ENCODE measurements around the gene P2RX5. TPM values are rescaled to one million over a fixed set of nuclear protein-coding genes. Genes with fewer than 3 reads are reported as not detected.

P2RX5 gene
- total and polyA plus RNA-seq, 10 of the 15 experiments (the other 5 are each of a cell fraction or from before 2014, with no cell fraction given) = 6.9 to 28.8 (median 19.5) TPM

- peak; percentile 14 for ATAC-seq
- peak overlapping the region; percentile 67 for H2AFZ ChIP-seq (ENCODE audit: control insufficient read depth, low read depth, low read length)
- ChIA-PET RAD21 (ENCODE audit: unreplicated experiment) (interaction anchor here (0.6 to 0.7 kb wide), 2 partner anchors 28 to 91 kb away, joined by 3 read pairs; no protein-coding TSS in a partner anchor), POLR2A (interaction anchor here (0.6 to 2.1 kb wide), 3 partner anchors 31 to 66 kb away, joined by 3 to 11 read pairs (median 3); partner anchors contain the start of genes CTNS and SHPK), CTCF (interaction anchor here (0.7 kb wide), 1 partner anchor 16 kb away, joined by 3 read pairs; no protein-coding TSS in a partner anchor), SMC1A (ENCODE audit: uncharacterized antibody, unreplicated experiment) (interaction anchor here (1.2 kb wide), 1 partner anchor 17 kb away, joined by 4 read pairs; no protein-coding TSS in a partner anchor)
- peak overlapping the region; percentile 72 for H3K9ac ChIP-seq (ENCODE audit: control insufficient read depth, insufficient read depth, low read length)
- peak overlapping the region; percentile 25; the same call in 1 of the 2 replicates for H3K27ac ChIP-seq (ENCODE audit: control insufficient read depth, insufficient read depth)
- H3K36me3 ChIP-seq (ENCODE audit: control insufficient read depth in 2 of 2, insufficient read depth in 2 of 2, low read length in 1 of 2) = no peaks in the 10 kb centered on the region
- peak; percentile 1 for TF ChIP-seq HDAC6 (IDR thresholded peaks at IDR 0.05; ENCODE audit: unreplicated experiment)
- TF ChIP-seq DPF2 (IDR thresholded peaks at IDR 0.05) = 0 out of 2 replicates have a peak, but pooled peaks have one; percentile 33
- TF ChIP-seq IKZF2 (IDR thresholded peaks at IDR 0.05) = peak in 1 of 2 experiments; percentile 12; a peak in 1 of 4 replicates
- TF ChIP-seq SPI1 (IDR thresholded peaks at IDR 0.05; ENCODE audit: borderline replicate concordance, insufficient read depth, low read depth, low read length) = peak; percentile 32; the same call in 1 of the 2 replicates
- TF ChIP-seq PRDM15 (CRISPR knock-in tag; IDR thresholded peaks at IDR 0.05) = no peak
- H4K20me1 ChIP-seq (ENCODE audit: control insufficient read depth, insufficient read depth) = no peaks in the 10 kb centered on the region
- no peaks in the 10 kb centered on the region for H3K9me3 ChIP-seq (replicated peaks; ENCODE audit: control insufficient read depth, insufficient read depth, low read length)
- H3K4me3 ChIP-seq = peak overlapping the region; percentile 72
- 12% methylated on average over 37 of the region's 39 CpGs for WGBS (ENCODE audit: insufficient coverage, insufficient replicate concordance, low lambda C conversion rate, missing lambda C conversion rate)
- intact Hi-C loops (cut with micrococcal nuclease; ENCODE audit: unreplicated experiment) = loop anchor here (10.0 kb wide), 1 partner anchor 113 kb away; the partner anchor contains the start of gene TRPV3
- H3K4me1 ChIP-seq (ENCODE audit: control insufficient read depth, insufficient read depth, low read length) = peaks cover 8% of the 10 kb centered on the region
- H3K27me3 ChIP-seq (replicated peaks in 1 of 2; ENCODE audit: control insufficient read depth in 2 of 2, insufficient read depth in 2 of 2, low read length in 1 of 2) = no peaks in the 10 kb centered on the region
- H3K4me2 ChIP-seq (ENCODE audit: control insufficient read depth, insufficient read depth) = peak overlapping the region; percentile 99
- no TSS peak for BruUV-seq (replicated peaks)
- in situ Hi-C loops (cut with MboI) = no loop called here
- peaks cover 20% of the 10 kb centered on the region for H3K79me2 ChIP-seq (ENCODE audit: control insufficient read depth, insufficient read depth, low read length)
- DNase-seq (ENCODE audit: low read depth, low spot score) = no peak
- no peak for FAIRE-seq
Measured at GRCh38 chr17:3667366-3668278, 28.3 kb downstream of the P2RX5 start.
